Measurements from ENCODE around the gene TMEM208.

DNA sequence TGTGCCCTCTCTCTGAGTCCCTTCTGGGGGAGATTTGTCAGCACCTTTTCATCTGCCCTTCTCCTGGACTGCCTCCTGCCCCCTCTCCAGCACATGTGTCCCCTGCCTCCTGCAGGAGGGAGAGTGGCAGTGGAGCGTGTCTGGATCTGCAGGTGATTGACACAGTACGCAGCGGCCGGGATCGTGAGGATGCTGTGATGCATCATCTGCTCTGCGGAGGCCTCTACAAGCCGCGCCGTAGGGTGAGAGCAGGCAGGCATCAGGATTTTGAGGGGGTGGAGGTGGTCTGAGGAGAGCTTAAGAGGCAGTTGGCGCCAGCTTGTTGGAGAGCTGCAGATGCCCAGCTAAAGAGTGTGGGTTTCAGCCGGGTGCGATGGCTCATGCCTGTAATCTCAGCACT, 32.8 kb downstream of the TMEM208 start:
- TF ChIP-seq POLR2A (IDR thresholded peaks at IDR 0.05) (no peak), EP300 (IDR thresholded peaks at IDR 0.05) (no peak)
- TF ChIP-seq, protein P1, sequence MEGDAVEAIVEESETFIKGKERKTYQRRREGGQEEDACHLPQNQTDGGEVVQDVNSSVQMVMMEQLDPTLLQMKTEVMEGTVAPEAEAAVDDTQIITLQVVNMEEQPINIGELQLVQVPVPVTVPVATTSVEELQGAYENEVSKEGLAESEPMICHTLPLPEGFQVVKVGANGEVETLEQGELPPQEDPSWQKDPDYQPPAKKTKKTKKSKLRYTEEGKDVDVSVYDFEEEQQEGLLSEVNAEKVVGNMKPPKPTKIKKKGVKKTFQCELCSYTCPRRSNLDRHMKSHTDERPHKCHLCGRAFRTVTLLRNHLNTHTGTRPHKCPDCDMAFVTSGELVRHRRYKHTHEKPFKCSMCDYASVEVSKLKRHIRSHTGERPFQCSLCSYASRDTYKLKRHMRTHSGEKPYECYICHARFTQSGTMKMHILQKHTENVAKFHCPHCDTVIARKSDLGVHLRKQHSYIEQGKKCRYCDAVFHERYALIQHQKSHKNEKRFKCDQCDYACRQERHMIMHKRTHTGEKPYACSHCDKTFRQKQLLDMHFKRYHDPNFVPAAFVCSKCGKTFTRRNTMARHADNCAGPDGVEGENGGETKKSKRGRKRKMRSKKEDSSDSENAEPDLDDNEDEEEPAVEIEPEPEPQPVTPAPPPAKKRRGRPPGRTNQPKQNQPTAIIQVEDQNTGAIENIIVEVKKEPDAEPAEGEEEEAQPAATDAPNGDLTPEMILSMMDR (IDR thresholded peaks at IDR 0.05) = no peak
